Activated CD8-positive, alpha-beta T cell treated with anti-CD3 and anti-CD28 coated beads for 36 hours (primary cell): Measurements from ENCODE around the gene AFAP1L2. TPM values are rescaled to one million over a fixed set of nuclear protein-coding genes. Genes with fewer than 3 reads are reported as not detected.

Source experiments
- ATAC-seq: fragments of 200-7000 bp; cut with Tn5 transposase; one replicate; pipeline ENCODE4 v1.10.0; 2021; ENCODE audit warnings: mild to moderate bottlenecking, moderate library complexity
- CTCF ChIA-PET: fragments of 350-600 bp; sonication (Branson Sonifier 250); formaldehyde crosslinking; loops from one replicate; lab custom pipeline; 2021; ENCODE audit warnings: antibody characterized with exemption; lab: Charles Lee
- POLR2A ChIA-PET: fragments of 350-600 bp; sonication (Branson Sonifier 250); formaldehyde crosslinking; loops from one replicate; lab custom pipeline; 2021; ENCODE audit warnings: antibody characterized with exemption; lab: Charles Lee
- DNase-seq: peaks from one replicate; pipeline ENCODE4 v3.0.0-alpha.2; 2020
- H3K27ac Mint-ChIP-seq: one replicate; pipeline ENCODE4 v1.8.0; 2021; ENCODE audit warnings: mild to moderate bottlenecking, mixed read lengths
- H3K27me3 Mint-ChIP-seq: one replicate; pipeline ENCODE4 v1.8.0; 2021; ENCODE audit warnings: mixed read lengths
- H3K36me3 Mint-ChIP-seq: one replicate; pipeline ENCODE4 v1.8.0; 2021; ENCODE audit warnings: low read depth, mixed read lengths
- H3K4me1 Mint-ChIP-seq: one replicate; pipeline ENCODE4 v1.8.0; 2021; ENCODE audit warnings: low read depth, mixed read lengths
- H3K4me3 Mint-ChIP-seq: one replicate; pipeline ENCODE4 v1.8.0; 2021; ENCODE audit warnings: mild to moderate bottlenecking, moderate library complexity, mixed read lengths
- H3K9me3 Mint-ChIP-seq: one replicate; pipeline ENCODE4 v1.8.0; 2021; ENCODE audit warnings: mixed read lengths
- intact Hi-C: fragments of 100-400 bp; cut with micrococcal nuclease; formaldehyde crosslinking; loops from one replicate; pipeline ENCODE4 v1.10.0; 2022
- total RNA-seq, 2 experiments: library from RNA; stranded (reverse); gene quantifications; one replicate each; pipeline ENCODE4 v1.2.3, GENCODE V29; 2021
- TF ChIP-seq, protein P1 (sequence below): fragments of 200-600 bp; IDR thresholded peaks from one replicate; pipeline ENCODE4 v1.8.0; 2022; ENCODE audit warnings: antibody characterized with exemption, mild to moderate bottlenecking

Gene AFAP1L2
- total RNA-seq, 2 experiments from 2014 or later = 4.9 to 6.3 TPM

GRCh38 chr10:114342976-114343375, 61.3 kb downstream of the AFAP1L2 start:
- DNase-seq (no peak), ATAC-seq (no peak)
- POLR2A ChIA-PET = no interaction called here
- intact Hi-C loops = no loop called here
- CTCF ChIA-PET = interaction anchor here (0.7 to 5.2 kb wide), 3 partner anchors 13 to 39 kb away, joined by 3 to 16 read pairs (median 3); no protein-coding TSS in a partner anchor
- no peaks in the 10 kb centered on the region for H3K36me3 Mint-ChIP-seq
- no peaks in the 10 kb centered on the region for H3K9me3 Mint-ChIP-seq
- no peak overlapping the region for H3K27ac Mint-ChIP-seq
- H3K4me3 Mint-ChIP-seq = no peak overlapping the region
- H3K4me1 Mint-ChIP-seq = peaks cover 12% of the 10 kb centered on the region
- TF ChIP-seq, protein P1, sequence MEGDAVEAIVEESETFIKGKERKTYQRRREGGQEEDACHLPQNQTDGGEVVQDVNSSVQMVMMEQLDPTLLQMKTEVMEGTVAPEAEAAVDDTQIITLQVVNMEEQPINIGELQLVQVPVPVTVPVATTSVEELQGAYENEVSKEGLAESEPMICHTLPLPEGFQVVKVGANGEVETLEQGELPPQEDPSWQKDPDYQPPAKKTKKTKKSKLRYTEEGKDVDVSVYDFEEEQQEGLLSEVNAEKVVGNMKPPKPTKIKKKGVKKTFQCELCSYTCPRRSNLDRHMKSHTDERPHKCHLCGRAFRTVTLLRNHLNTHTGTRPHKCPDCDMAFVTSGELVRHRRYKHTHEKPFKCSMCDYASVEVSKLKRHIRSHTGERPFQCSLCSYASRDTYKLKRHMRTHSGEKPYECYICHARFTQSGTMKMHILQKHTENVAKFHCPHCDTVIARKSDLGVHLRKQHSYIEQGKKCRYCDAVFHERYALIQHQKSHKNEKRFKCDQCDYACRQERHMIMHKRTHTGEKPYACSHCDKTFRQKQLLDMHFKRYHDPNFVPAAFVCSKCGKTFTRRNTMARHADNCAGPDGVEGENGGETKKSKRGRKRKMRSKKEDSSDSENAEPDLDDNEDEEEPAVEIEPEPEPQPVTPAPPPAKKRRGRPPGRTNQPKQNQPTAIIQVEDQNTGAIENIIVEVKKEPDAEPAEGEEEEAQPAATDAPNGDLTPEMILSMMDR = no peak
- no peaks in the 10 kb centered on the region for H3K27me3 Mint-ChIP-seq

GRCh38 chr10:114340816-114341215, 63.5 kb downstream of the AFAP1L2 start:
- H3K27ac Mint-ChIP-seq = no peak overlapping the region
- ATAC-seq (no peak), DNase-seq (no peak)
- no peaks in the 10 kb centered on the region for H3K36me3 Mint-ChIP-seq
- no peaks in the 10 kb centered on the region for H3K9me3 Mint-ChIP-seq
- ChIA-PET POLR2A (no interaction called here), CTCF (interaction anchor here (0.6 to 1.3 kb wide), 2 partner anchors 37 to 72 kb away, joined by 3 to 4 read pairs; no protein-coding TSS in a partner anchor)
- intact Hi-C loops = no loop called here
- no peak overlapping the region for H3K4me3 Mint-ChIP-seq
- H3K27me3 Mint-ChIP-seq = peaks cover 2% of the 10 kb centered on the region
- H3K4me1 Mint-ChIP-seq = peaks cover 25% of the 10 kb centered on the region
- TF ChIP-seq, protein P1 = no peak

GRCh38 chr10:114337510-114338462, 66.5 kb downstream of the AFAP1L2 start:
- H3K4me1 Mint-ChIP-seq = peaks cover 37% of the 10 kb centered on the region
- ATAC-seq = peak; percentile 95
- POLR2A ChIA-PET = no interaction called here
- H3K4me3 Mint-ChIP-seq = no peak overlapping the region
- TF ChIP-seq, protein P1 = no peak
- CTCF ChIA-PET = interaction anchor here (2.0 kb wide), 1 partner anchor 34 kb away, joined by 4 read pairs; no protein-coding TSS in a partner anchor
- no peaks in the 10 kb centered on the region for H3K36me3 Mint-ChIP-seq
- no peaks in the 10 kb centered on the region for H3K9me3 Mint-ChIP-seq
- peak; percentile 81 for DNase-seq
- peak overlapping the region; percentile 53 for H3K27ac Mint-ChIP-seq
- peaks cover 5% of the 10 kb centered on the region for H3K27me3 Mint-ChIP-seq
- intact Hi-C loops = no loop called here

DNA sequence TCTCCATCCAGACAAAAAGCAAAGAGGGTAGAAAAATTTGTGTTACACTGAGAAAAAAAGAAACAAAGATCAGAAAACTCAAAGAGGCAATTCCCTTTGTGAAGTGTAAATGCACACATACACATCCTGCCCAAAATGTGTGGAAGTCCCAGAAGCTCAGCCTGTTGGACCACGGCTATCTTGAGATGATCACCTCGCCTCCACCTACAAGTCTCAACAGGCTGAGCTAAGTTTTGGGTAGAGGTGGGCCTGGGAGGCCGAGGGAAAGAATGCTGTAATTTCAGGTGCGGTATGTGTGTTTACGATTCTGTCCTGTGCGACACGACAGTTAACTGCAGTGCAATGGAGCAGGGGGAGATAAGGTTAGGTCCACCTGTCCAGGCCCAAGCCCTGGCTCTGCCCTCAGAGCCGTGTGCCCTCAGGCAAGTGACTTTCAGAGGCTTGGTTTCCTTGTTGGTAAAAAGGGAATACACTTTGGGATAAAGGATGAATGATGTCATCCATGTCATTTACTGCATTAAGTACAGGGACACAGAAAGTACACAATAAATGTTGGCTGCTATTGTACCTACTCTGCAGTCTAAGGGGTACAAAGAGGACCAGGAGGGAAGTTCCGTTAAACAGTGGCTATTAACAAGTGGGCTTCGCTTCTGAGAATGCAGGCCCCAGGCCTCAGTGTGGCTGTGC, 67.3 kb downstream of the AFAP1L2 start:
- ATAC-seq = no peak
- peaks cover 37% of the 10 kb centered on the region for H3K4me1 Mint-ChIP-seq
- no peaks in the 10 kb centered on the region for H3K9me3 Mint-ChIP-seq
- no peaks in the 10 kb centered on the region for H3K36me3 Mint-ChIP-seq
- H3K4me3 Mint-ChIP-seq = no peak overlapping the region
- ChIA-PET CTCF (interaction anchor here (2.0 kb wide), 1 partner anchor 33 kb away, joined by 4 read pairs; no protein-coding TSS in a partner anchor), POLR2A (interaction anchor here (0.5 kb wide), 1 partner anchor 9 kb away, joined by 3 read pairs; no protein-coding TSS in a partner anchor)
- no peak for DNase-seq
- TF ChIP-seq, protein P1 = no peak
- peak overlapping the region; percentile 53 for H3K27ac Mint-ChIP-seq
- intact Hi-C loops = no loop called here
- peaks cover 5% of the 10 kb centered on the region for H3K27me3 Mint-ChIP-seq
